SK-N-SH (cell line): ENCODE results near the gene FAM24A.
"Not testable (repeated sequence)": the region's sequence is repeated elsewhere in the genome, so short reads cannot be mapped to it uniquely, and the experiment has no call there.

Experiments
- CTCF ChIP-seq: fragments of 200-600 bp; sonication (generic); IDR thresholded peaks from 2 replicates; pipeline ENCODE4 v1.6.1; 2017; ENCODE audit warnings: antibody characterized with exemption, mild to moderate bottlenecking, moderate library complexity
- EP300 ChIP-seq, 2 experiments: IDR thresholded peaks; 2 replicates each; pipeline versions ENCODE4 v1.4.0 to v1.6.1; 2012; ENCODE audit warnings: borderline replicate concordance in 1 of 2, low read depth in 1 of 2, low read length in 1 of 2
- EZH2phosphoT487 ChIP-seq: fragments of 200-600 bp; sonication (generic); IDR thresholded peaks from 2 replicates; pipeline ENCODE4 v1.6.1; 2017; ENCODE audit warnings: low read depth, mixed run types, mild to moderate bottlenecking, antibody characterized with exemption, moderate library complexity, borderline replicate concordance
- FOXM1 ChIP-seq: IDR thresholded peaks from 2 replicates; pipeline ENCODE4 v1.4.0; 2012; ENCODE audit warnings: low read depth, mild to moderate bottlenecking
- GABPA ChIP-seq: IDR thresholded peaks from 2 replicates; pipeline ENCODE4 v1.4.0; 2012; ENCODE audit warnings: low read depth, mild to moderate bottlenecking
- MAX ChIP-seq: IDR thresholded peaks from 2 replicates; pipeline ENCODE4 v1.4.0; 2012; ENCODE audit warnings: low read depth
- MXI1 ChIP-seq: IDR thresholded peaks from 2 replicates; pipeline ENCODE4 v1.6.1; 2012; ENCODE audit warnings: mild to moderate bottlenecking, low read depth, low read length, improper control_type of control experiment
- NRF1 ChIP-seq: IDR thresholded peaks from 2 replicates; pipeline ENCODE4 v1.6.1; 2012; ENCODE audit warnings: low read depth, mild to moderate bottlenecking, low read length
- PBX3 ChIP-seq: IDR thresholded peaks from 2 replicates; pipeline ENCODE4; 2012
- POLR2AphosphoS5 ChIP-seq: IDR thresholded peaks from 2 replicates; pipeline ENCODE4 v1.6.1; 2012; ENCODE audit warnings: low read depth, low read length
- RAD21 ChIP-seq: IDR thresholded peaks from 2 replicates; pipeline ENCODE4 v1.6.1; 2012; ENCODE audit warnings: mild to moderate bottlenecking, low read length
- RXRA ChIP-seq: IDR thresholded peaks from 2 replicates; pipeline ENCODE4 v1.4.0; 2012; ENCODE audit warnings: low read depth, mild to moderate bottlenecking, borderline replicate concordance
- USF1 ChIP-seq: IDR thresholded peaks from 2 replicates; pipeline ENCODE4 v1.4.0; 2012; ENCODE audit warnings: low read depth, borderline replicate concordance

- not testable (repeated sequence) for TF ChIP-seq POLR2AphosphoS5; EP300 (IDR thresholded peaks at IDR 0.05; ENCODE audit: borderline replicate concordance in 1 of 2, low read depth in 1 of 2, low read length in 1 of 2); CTCF; FOXM1; MAX; GABPA; RXRA; EZH2phosphoT487; NRF1; RAD21; MXI1; USF1; PBX3
These were observed 6.5 kb upstream of the FAM24A start for GRCh38 chr10:122903861-122904260.
